Gastroesophageal sphincter (tissue), 4 donors: ENCODE measurements around the gene RHBDD3. TPM values are rescaled to one million over a fixed set of nuclear protein-coding genes. Genes with fewer than 3 reads are reported as not detected.

ENCODE experiments used
- ATAC-seq: fragments of 150-250 bp; one replicate; pipeline ENCODE4 v1.9.1; 2016; ENCODE audit warnings: mild to moderate bottlenecking, moderate library complexity
- H3K27ac ChIP-seq, 4 donors: fragments of 200-600 bp; sonication (generic) in 3 of 4; 1 replicate in 3 of 4; 2 replicates in 1 of 4; pipeline ENCODE4 v1.5.1; 2016 to 2019
- H3K27me3 ChIP-seq: fragments of 200-600 bp; sonication (generic); one replicate; pipeline ENCODE4 v1.5.1; 2019
- H3K36me3 ChIP-seq, 2 donors: fragments of 200-600 bp; sonication (generic); one replicate each; pipeline ENCODE4 v1.5.1; 2019; ENCODE audit warnings: control low read depth in 1 of 2
- H3K4me1 ChIP-seq, 3 donors: fragments of 200-600 bp; sonication (generic); 1 replicate in 2 of 3; 2 replicates in 1 of 3; pipeline ENCODE4 v1.5.1; 2016 to 2019; ENCODE audit warnings: control low read depth in 2 of 3
- H3K4me3 ChIP-seq, 2 donors: fragments of 200-600 bp; sonication (generic); one replicate each; pipeline ENCODE4 v1.5.1; 2019; ENCODE audit warnings: mild to moderate bottlenecking in 1 of 2, moderate library complexity in 1 of 2
- H3K9me3 ChIP-seq, 3 donors: fragments of 200-600 bp; sonication (generic); one replicate each; pipeline ENCODE4 v1.5.1; 2017 to 2019; ENCODE audit warnings: control low read depth in 2 of 3
- CTCF ChIP-seq, 4 experiments: fragments of 200-600 bp in 2 of 4; fragments of 450-650 bp in 2 of 4; sonication (generic) in 1 of 4; IDR thresholded peaks; one replicate each; pipeline ENCODE4 v1.5.1; 2017 to 2019; ENCODE audit warnings: antibody characterized with exemption in 4 of 4, mild to moderate bottlenecking in 2 of 4, moderate library complexity in 2 of 4
- EP300 ChIP-seq: sonication (generic); formaldehyde crosslinking; IDR thresholded peaks from one replicate; pipeline ENCODE4 v1.6.1; 2017; ENCODE audit warnings: antibody characterized with exemption, mild to moderate bottlenecking
- POLR2A ChIP-seq, 2 donors: fragments of 450-650 bp; IDR thresholded peaks; one replicate each; pipeline ENCODE4 v1.6.1; 2017; ENCODE audit warnings: antibody characterized with exemption in 2 of 2, mild to moderate bottlenecking in 2 of 2, moderate library complexity in 1 of 2
- POLR2AphosphoS5 ChIP-seq: sonication (generic); formaldehyde crosslinking; IDR thresholded peaks from one replicate; pipeline ENCODE4 v1.6.1; 2017; ENCODE audit warnings: antibody characterized with exemption
- whole genome bisulfite sequencing, 2 donors: methylation state at CpG; one replicate each; pipeline ENCODE4 v1.1.5; 2018; ENCODE audit warnings: low coverage in 1 of 2; 5-methylcytosine and 5-hydroxymethylcytosine counted together
- total RNA-seq, 4 donors: library from RNA; depleted of rRNA; stranded (reverse); fragments of >200 nt; gene quantifications; one replicate each; pipeline ENCODE4 v1.1.0, GENCODE V29; 2016

The RHBDD3 gene
- total RNA-seq, 4 donors from 2014 or later: 7.2 to 27.7 (median 19.6) TPM

- peaks cover 0 to 14% (median 1%) of the 10 kb centered on the region in 3 donors for H3K4me1 ChIP-seq
- ATAC-seq: no peak
- peaks cover 26% of the 10 kb centered on the region for H3K27me3 ChIP-seq
- WGBS, 2 donors: 86 to 87% methylated on average over 2 to 9 of the region's 11 CpGs
- no peaks in the 10 kb centered on the region for H3K9me3 ChIP-seq
- H3K36me3 ChIP-seq: no peaks in the 10 kb centered on the region
- no peak overlapping the region for H3K4me3 ChIP-seq
- no peak for TF ChIP-seq EP300
- TF ChIP-seq CTCF (IDR thresholded peaks at IDR 0.05): no peak
- TF ChIP-seq POLR2A (IDR thresholded peaks at IDR 0.05): no peak
- TF ChIP-seq POLR2AphosphoS5: no peak
- no peak overlapping the region for H3K27ac ChIP-seq
These were observed 56.7 kb downstream of the RHBDD3 start for GRCh38 chr22:29211066-29211465.

Other genes starting within 250 kb of the RHBDD3 start
- not detected for gene C22orf31, start 206.2 kb downstream of the RHBDD3 start, total RNA-seq
- gene KREMEN1, start 194.9 kb downstream of the RHBDD3 start, total RNA-seq: 10 to 100 TPM in 2 of 4 donors, 1 to 10 TPM in 2; 7.5 to 17.4 (median 10.8) TPM
- 1 to 10 TPM in 2 of 4 donors, under 1 TPM in 2; 0.15 to 1.5 (median 0.69) TPM for gene EMID1, start 62.1 kb downstream of the RHBDD3 start, total RNA-seq
- 100 to 1,000 TPM; 169 to 209 (median 204) TPM for gene EWSR1, start 287 bp upstream of the RHBDD3 start, total RNA-seq
- 10 to 100 TPM; 17.8 to 65.5 (median 36.8) TPM for gene GAS2L1, start 38.7 kb upstream of the RHBDD3 start, total RNA-seq
- gene RASL10A, start 47.7 kb upstream of the RHBDD3 start, total RNA-seq: under 1 TPM in 3 of 4 donors, not detected in 1; 0.40 to 0.73 (median 0.72) TPM
- 10 to 100 TPM; 50.9 to 74.1 (median 55.8) TPM for gene AP1B1, start 120.6 kb upstream of the RHBDD3 start, total RNA-seq
- not detected for gene RFPL1, start 170.6 kb upstream of the RHBDD3 start, total RNA-seq
- gene NEFH, start 212.2 kb upstream of the RHBDD3 start, total RNA-seq: 1 to 10 TPM in 2 of 4 donors, under 1 TPM in 2; 0.62 to 1.3 (median 1.1) TPM